Gastroesophageal sphincter (tissue), 4 donors: Measurements from ENCODE around the gene ABHD5. TPM values are rescaled to one million over a fixed set of nuclear protein-coding genes. Genes with fewer than 3 reads are reported as not detected.

ENCODE experiments used
- ATAC-seq: fragments of 150-250 bp; one replicate; pipeline ENCODE4 v1.9.1; 2016; ENCODE audit warnings: mild to moderate bottlenecking, moderate library complexity
- H3K27ac ChIP-seq, 4 donors: fragments of 200-600 bp; sonication (generic) in 3 of 4; 1 replicate in 3 of 4; 2 replicates in 1 of 4; pipeline ENCODE4 v1.5.1; 2016 to 2019
- H3K27me3 ChIP-seq: fragments of 200-600 bp; sonication (generic); one replicate; pipeline ENCODE4 v1.5.1; 2019
- H3K36me3 ChIP-seq, 2 donors: fragments of 200-600 bp; sonication (generic); one replicate each; pipeline ENCODE4 v1.5.1; 2019; ENCODE audit warnings: control low read depth in 1 of 2
- H3K4me1 ChIP-seq, 3 donors: fragments of 200-600 bp; sonication (generic); 1 replicate in 2 of 3; 2 replicates in 1 of 3; pipeline ENCODE4 v1.5.1; 2016 to 2019; ENCODE audit warnings: control low read depth in 2 of 3
- H3K4me3 ChIP-seq, 2 donors: fragments of 200-600 bp; sonication (generic); one replicate each; pipeline ENCODE4 v1.5.1; 2019; ENCODE audit warnings: mild to moderate bottlenecking in 1 of 2, moderate library complexity in 1 of 2
- H3K9me3 ChIP-seq, 3 donors: fragments of 200-600 bp; sonication (generic); one replicate each; pipeline ENCODE4 v1.5.1; 2017 to 2019; ENCODE audit warnings: control low read depth in 2 of 3
- CTCF ChIP-seq, 4 experiments: fragments of 200-600 bp in 2 of 4; fragments of 450-650 bp in 2 of 4; sonication (generic) in 1 of 4; IDR thresholded peaks; one replicate each; pipeline ENCODE4 v1.5.1; 2017 to 2019; ENCODE audit warnings: antibody characterized with exemption in 4 of 4, mild to moderate bottlenecking in 2 of 4, moderate library complexity in 2 of 4
- EP300 ChIP-seq: sonication (generic); formaldehyde crosslinking; IDR thresholded peaks from one replicate; pipeline ENCODE4 v1.6.1; 2017; ENCODE audit warnings: antibody characterized with exemption, mild to moderate bottlenecking
- POLR2A ChIP-seq, 2 donors: fragments of 450-650 bp; IDR thresholded peaks; one replicate each; pipeline ENCODE4 v1.6.1; 2017; ENCODE audit warnings: antibody characterized with exemption in 2 of 2, mild to moderate bottlenecking in 2 of 2, moderate library complexity in 1 of 2
- POLR2AphosphoS5 ChIP-seq: sonication (generic); formaldehyde crosslinking; IDR thresholded peaks from one replicate; pipeline ENCODE4 v1.6.1; 2017; ENCODE audit warnings: antibody characterized with exemption
- WGBS, 2 donors: methylation state at CpG; one replicate each; pipeline ENCODE4 v1.1.5; 2018; ENCODE audit warnings: low coverage in 1 of 2; 5-methylcytosine and 5-hydroxymethylcytosine counted together
- total RNA-seq, 4 donors: library from RNA; depleted of rRNA; stranded (reverse); fragments of >200 nt; gene quantifications; one replicate each; pipeline ENCODE4 v1.1.0, GENCODE V29; 2016

The ABHD5 gene
- total RNA-seq, 4 donors from 2014 or later, result 26.1 to 53.2 (median 34.8) TPM

GRCh38 chr3:43757666-43758321, 67.1 kb downstream of the ABHD5 start:
- WGBS, 2 donors, result 83 to 100% methylated on average over 2 of the region's 2 CpGs
- ATAC-seq, result no peak
- Histone ChIP-seq H3K4me1 (peaks cover 0 to 10% (median 0%) of the 10 kb centered on the region in 3 donors), H3K27ac (no peak overlapping the region), H3K9me3 (no peaks in the 10 kb centered on the region), H3K36me3 (no peaks in the 10 kb centered on the region), H3K4me3 (no peak overlapping the region), H3K27me3 (peaks cover 6% of the 10 kb centered on the region)
- TF ChIP-seq POLR2AphosphoS5 (no peak), CTCF (IDR thresholded peaks at IDR 0.05) (no peak), POLR2A (IDR thresholded peaks at IDR 0.05) (no peak), EP300 (no peak)

- ATAC-seq, result no peak
Observed at GRCh38 chr3:43758592-43759225, 68.0 kb downstream of the ABHD5 start.

GRCh38 chr3:43759297-43759782, 68.6 kb downstream of the ABHD5 start:
- TF ChIP-seq POLR2A (IDR thresholded peaks at IDR 0.05) (no peak), EP300 (no peak), POLR2AphosphoS5 (no peak), CTCF (IDR thresholded peaks at IDR 0.05) (no peak)
- Histone ChIP-seq H3K4me1 (peaks cover 0 to 10% (median 0%) of the 10 kb centered on the region in 3 donors), H3K9me3 (no peaks in the 10 kb centered on the region), H3K27me3 (no peaks in the 10 kb centered on the region), H3K4me3 (no peak overlapping the region), H3K27ac (peak overlapping the region in 1 of 4 donors; percentile 18), H3K36me3 (no peaks in the 10 kb centered on the region)
- ATAC-seq, result peak; percentile 31
- 58 to 76% methylated on average over 3 of the region's 6 CpGs for WGBS, 2 donors

More at GRCh38 chr3:43758592-43759225, 68.0 kb downstream of the ABHD5 start:
- Histone ChIP-seq H3K4me3 (no peak overlapping the region), H3K27ac (peak overlapping the region in 1 of 4 donors; percentile 18), H3K27me3 (no peaks in the 10 kb centered on the region), H3K36me3 (no peaks in the 10 kb centered on the region), H3K4me1 (peaks cover 0 to 10% (median 0%) of the 10 kb centered on the region in 3 donors), H3K9me3 (no peaks in the 10 kb centered on the region)
- WGBS, 2 donors, result 25 to 40% methylated on average over 1 to 4 of the region's 4 CpGs
- TF ChIP-seq POLR2A (IDR thresholded peaks at IDR 0.05) (no peak), POLR2AphosphoS5 (no peak)

- H3K27me3 ChIP-seq, result no peaks in the 10 kb centered on the region
- H3K4me1 ChIP-seq, result peaks cover 0 to 10% (median 0%) of the 10 kb centered on the region in 3 donors
- 67 to 70% methylated on average over 2 of the region's 2 CpGs for WGBS, 2 donors
- TF ChIP-seq CTCF (IDR thresholded peaks at IDR 0.05), result no peak
- no peak for TF ChIP-seq EP300
- TF ChIP-seq POLR2AphosphoS5, result no peak
- no peak for TF ChIP-seq POLR2A (IDR thresholded peaks at IDR 0.05)
- H3K9me3 ChIP-seq, result no peaks in the 10 kb centered on the region
- no peaks in the 10 kb centered on the region for H3K36me3 ChIP-seq
- no peak for ATAC-seq
- H3K27ac ChIP-seq, result no peak overlapping the region
- no peak overlapping the region for H3K4me3 ChIP-seq
Observed at GRCh38 chr3:43759938-43760337, 69.2 kb downstream of the ABHD5 start.

- peaks cover 0 to 12% (median 0%) of the 10 kb centered on the region in 3 donors for H3K4me1 ChIP-seq
- no peak overlapping the region for H3K4me3 ChIP-seq
- H3K9me3 ChIP-seq, result no peaks in the 10 kb centered on the region
- H3K36me3 ChIP-seq, result no peaks in the 10 kb centered on the region
- no peak overlapping the region for H3K27ac ChIP-seq
- TF ChIP-seq POLR2AphosphoS5 (no peak), POLR2A (IDR thresholded peaks at IDR 0.05) (no peak), EP300 (no peak), CTCF (IDR thresholded peaks at IDR 0.05) (no peak)
- no peaks in the 10 kb centered on the region for H3K27me3 ChIP-seq
- 73 to 85% methylated on average over 4 of the region's 4 CpGs for WGBS, 2 donors
- ATAC-seq, result no peak
Observed at GRCh38 chr3:43760938-43761337, 70.2 kb downstream of the ABHD5 start.
